DMS79 treated with DMSO at 0.1 percent for 48 hours (cell line): ENCODE results near the gene ACOT2.
"Not testable (repeated sequence)": the region's sequence is repeated elsewhere in the genome, so short reads cannot be mapped to it uniquely, and the experiment has no call there.

Experiments used
- DNase-seq: peaks from one replicate; lab custom pipeline; 2025; lab: John Stamatoyannopoulos, UW

ACOT2 gene

GRCh38 chr14:73567951-73568885 is 795 bp upstream of the ACOT2 start:
- peak; percentile 95 for DNase-seq

GRCh38 chr14:73568886-73569184 is 178 bp upstream of the ACOT2 start:
- DNase-seq: not testable (repeated sequence)

- DNase-seq: peak; percentile 20
Observed at GRCh38 chr14:73570913-73571312, 1.9 kb downstream of the ACOT2 start.

- DNase-seq: not testable (repeated sequence)
Observed at GRCh38 chr14:73573034-73573433, 4.0 kb downstream of the ACOT2 start.

- not testable (repeated sequence) for DNase-seq
Observed at GRCh38 chr14:73573740-73574139, 4.7 kb downstream of the ACOT2 start.

- DNase-seq: not testable (repeated sequence)
Observed at GRCh38 chr14:73574251-73574650, 5.2 kb downstream of the ACOT2 start.

- DNase-seq: no peak
Observed at GRCh38 chr14:73576391-73576790, 7.4 kb downstream of the ACOT2 start.

GRCh38 chr14:73577214-73577613 is 8.2 kb downstream of the ACOT2 start:
- not testable (repeated sequence) for DNase-seq

GRCh38 chr14:73582102-73582979 is 13.3 kb downstream of the ACOT2 start:
- not testable (repeated sequence) for DNase-seq

GRCh38 chr14:73588695-73589094 is 19.7 kb downstream of the ACOT2 start:
- DNase-seq: no peak

GRCh38 chr14:73589116-73589515 is 20.1 kb downstream of the ACOT2 start:
- no peak for DNase-seq

GRCh38 chr14:73590673-73591004 is 21.6 kb downstream of the ACOT2 start:
- DNase-seq: not testable (repeated sequence)

GRCh38 chr14:73591690-73592449 is 22.9 kb downstream of the ACOT2 start, which contains the start of gene ACOT4:
ACOT4 (plus strand) TSS chr14:73591873; CDS start chr14:73591960, 87 bp downstream.
- DNase-seq: peak; percentile 61

GRCh38 chr14:73594491-73594890 is 25.5 kb downstream of the ACOT2 start:
- no peak for DNase-seq

GRCh38 chr14:73599499-73599898 is 30.5 kb downstream of the ACOT2 start:
- no peak for DNase-seq

GRCh38 chr14:73602994-73603393 is 34.0 kb downstream of the ACOT2 start:
- no peak for DNase-seq

GRCh38 chr14:73606271-73606670 is 37.3 kb downstream of the ACOT2 start:
- DNase-seq: no peak

GRCh38 chr14:73607241-73607640 is 38.2 kb downstream of the ACOT2 start:
- DNase-seq: no peak

- DNase-seq: no peak
Observed at GRCh38 chr14:73610687-73611086, 41.7 kb downstream of the ACOT2 start.

- DNase-seq: peak; percentile 55
Observed at GRCh38 chr14:73612339-73613045, 43.5 kb downstream of the ACOT2 start, which contains the start of gene ACOT6. ACOT6 (plus strand) TSS chr14:73612517; CDS start chr14:73612572, 55 bp downstream.

GRCh38 chr14:73613046-73613383 is 44.0 kb downstream of the ACOT2 start:
- no peak for DNase-seq
